Psoas muscle (tissue), 8 donors: ENCODE measurements around the gene LTB. TPM values are rescaled to one million over a fixed set of nuclear protein-coding genes. Genes with fewer than 3 reads are reported as not detected.

Experiments
- ATAC-seq, 4 donors: fragments of 200-7000 bp; cut with Tn5 transposase; one replicate each; pipeline ENCODE4 v1.9.1; 2020; ENCODE audit warnings: moderate library complexity in 3 of 4, mild to moderate bottlenecking in 2 of 4
- DNase-seq, 2 donors: peaks; one replicate each; pipeline ENCODE4 v3.0.0-alpha.2; 2020
- H3K27ac ChIP-seq: fragments of 200-600 bp; one replicate; pipeline ENCODE4 v1.8.0; 2022
- H3K27me3 ChIP-seq, 3 donors: fragments of 200-600 bp in 1 of 3; one replicate each; pipeline versions ENCODE4 v1.6.1 to v1.8.0; 2013 to 2022; ENCODE audit warnings: low read length in 2 of 3, mild to moderate bottlenecking in 2 of 3, moderate library complexity in 1 of 3; ENCODE audit not compliant: insufficient read depth in 3 of 3
- H3K36me3 ChIP-seq, 2 donors: fragments of 200-600 bp in 1 of 2; one replicate each; pipeline versions ENCODE4 v1.6.1 to v1.8.0; 2013 to 2022; ENCODE audit warnings: low read depth in 1 of 2, mild to moderate bottlenecking in 1 of 2, moderate library complexity in 1 of 2; ENCODE audit not compliant: insufficient read depth in 1 of 2
- H3K4me1 ChIP-seq: fragments of 200-600 bp; one replicate; pipeline ENCODE4 v1.8.0; 2022
- H3K4me3 ChIP-seq: fragments of 200-600 bp; one replicate; pipeline ENCODE4 v1.8.0; 2022; ENCODE audit warnings: mild to moderate bottlenecking
- H3K9me3 ChIP-seq: fragments of 200-600 bp; one replicate; pipeline ENCODE4 v1.8.0; 2022
- CTCF ChIP-seq: fragments of 200-600 bp; IDR thresholded peaks from one replicate; pipeline ENCODE4 v1.8.0; 2022; ENCODE audit warnings: antibody characterized with exemption
- WGBS, 3 donors: extraction: QIAGEN DNeasy Blood & Tissue Kit; methylation state at CpG; one replicate each; pipeline versions ENCODE4 v1.1.6 to v1.1.7; 2013; 5-methylcytosine and 5-hydroxymethylcytosine counted together
- intact Hi-C, 2 donors: fragments of 100-400 bp; cut with DNase I; formaldehyde crosslinking; loops; one replicate each; pipeline versions ENCODE4 v1.11.0 to v1.14.2; 2022
- polyA plus RNA-seq, 3 donors: library from polyadenylated mRNA; stranded (reverse); fragments of 200-250 nt; gene quantifications; one replicate each; pipeline ENCODE4 v1.2.3, GENCODE V29; 2013
- total RNA-seq, 4 donors: library from RNA; stranded (reverse); fragmentation: NEBNext Ultra II Directional in 2 of 4; extraction: Animal tissue kit (Norgen Biotek cat#: 25700) in 2 of 4; gene quantifications; one replicate each; pipeline versions ENCODE4 v1.2.1 to v1.2.4, GENCODE V29; 2021 to 2023
- donor health status: healthy with polysubstance abuse.
- donor health status: DM: no; HTN: no; CAD: no; lungs with moderate emphysema.
- donor health status: Bipolar disorder and iron deficiency.
- donor health status: healthy.
- donor health status: DM: yes; HTN: yes; CAD: no.
- donor health status: DM: no; HTN: no; CAD: no.
- donor health status: DM: no; HTN: no; CAD: no.
- donor health status: DM: yes; HTN: yes; CAD: no.

LTB gene
- total and polyA plus RNA-seq, 7 donors: 0.08 to 1.0 (median 0.71) TPM

GRCh38 chr6:31629014-31629413 is 46.8 kb upstream of the LTB start:
- ATAC-seq (no peak), DNase-seq (no peak)
- 77 to 88% (median 82%) methylated on average over 7 of the region's 7 CpGs for WGBS, 3 donors
- intact Hi-C loops: no loop called here
- no peak overlapping the region for H3K27ac ChIP-seq
- H3K4me1 ChIP-seq: no peaks in the 10 kb centered on the region
- H3K4me3 ChIP-seq: no peak overlapping the region
- TF ChIP-seq CTCF: no peak
- no peaks in the 10 kb centered on the region for H3K9me3 ChIP-seq
- no peaks in the 10 kb centered on the region for H3K27me3 ChIP-seq
- H3K36me3 ChIP-seq: peaks cover 31 to 100% of the 10 kb centered on the region in 2 donors

DNA sequence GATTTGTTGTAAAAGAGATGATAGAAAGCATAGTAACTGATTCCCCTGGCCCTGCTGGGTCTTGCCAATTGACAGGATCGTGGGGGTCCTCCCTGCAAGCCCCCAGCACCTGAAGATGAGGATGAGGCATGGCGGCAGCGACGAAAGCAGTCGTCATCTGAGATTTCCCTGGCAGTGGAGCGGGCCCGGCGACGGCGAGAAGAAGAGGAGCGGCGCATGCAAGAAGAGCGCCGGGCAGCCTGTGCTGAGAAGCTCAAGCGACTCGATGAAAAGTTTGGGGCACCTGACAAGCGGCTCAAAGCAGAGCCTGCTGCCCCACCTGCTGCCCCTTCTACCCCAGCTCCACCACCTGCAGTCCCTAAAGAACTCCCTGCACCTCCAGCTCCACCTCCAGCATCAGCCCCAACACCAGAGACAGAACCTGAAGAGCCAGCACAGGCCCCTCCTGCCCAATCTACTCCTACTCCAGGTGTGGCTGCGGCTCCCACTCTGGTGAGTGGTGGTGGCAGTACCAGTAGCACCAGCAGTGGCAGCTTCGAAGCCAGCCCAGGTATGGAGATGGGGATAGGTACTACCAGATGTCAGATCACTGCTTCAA is 45.6 kb upstream of the LTB start:
- ATAC-seq (no peak), DNase-seq (no peak)
- Histone ChIP-seq H3K4me1 (peaks cover 1% of the 10 kb centered on the region), H3K4me3 (no peak overlapping the region), H3K9me3 (no peaks in the 10 kb centered on the region), H3K36me3 (peaks cover 31 to 100% of the 10 kb centered on the region in 2 donors), H3K27me3 (no peaks in the 10 kb centered on the region), H3K27ac (no peak overlapping the region)
- WGBS, 3 donors: 94 to 95% (median 94%) methylated on average over 19 of the region's 19 CpGs
- no peak for TF ChIP-seq CTCF
- intact Hi-C loops: no loop called here

GRCh38 chr6:31626952-31627351 is 44.7 kb upstream of the LTB start:
- no peak for TF ChIP-seq CTCF
- Histone ChIP-seq H3K27me3 (no peaks in the 10 kb centered on the region), H3K4me3 (no peak overlapping the region), H3K4me1 (peaks cover 10% of the 10 kb centered on the region), H3K9me3 (no peaks in the 10 kb centered on the region), H3K27ac (no peak overlapping the region), H3K36me3 (peaks cover 34 to 98% of the 10 kb centered on the region in 2 donors)
- intact Hi-C loops: no loop called here
- 83 to 89% (median 86%) methylated on average over 10 of the region's 10 CpGs for WGBS, 3 donors
- no peak for DNase-seq
- ATAC-seq: no peak

- H3K4me3 ChIP-seq: no peak overlapping the region
- intact Hi-C loops: no loop called here
- H3K27ac ChIP-seq: no peak overlapping the region
- 90 to 91% (median 90%) methylated on average over 10 of the region's 10 CpGs for WGBS, 3 donors
- no peak for ATAC-seq
- DNase-seq: no peak
- H3K9me3 ChIP-seq: no peaks in the 10 kb centered on the region
- H3K27me3 ChIP-seq: no peaks in the 10 kb centered on the region
- TF ChIP-seq CTCF: no peak
- peaks cover 20 to 72% of the 10 kb centered on the region in 2 donors for H3K36me3 ChIP-seq
- peaks cover 16% of the 10 kb centered on the region for H3K4me1 ChIP-seq
Measured at GRCh38 chr6:31624070-31624469, 41.8 kb upstream of the LTB start.

- WGBS, 3 donors: 58 to 69% (median 59%) methylated on average over 10 of the region's 10 CpGs
- Histone ChIP-seq H3K4me1 (peaks cover 16% of the 10 kb centered on the region), H3K9me3 (no peaks in the 10 kb centered on the region), H3K27ac (no peak overlapping the region), H3K4me3 (no peak overlapping the region), H3K27me3 (no peaks in the 10 kb centered on the region), H3K36me3 (peaks cover 18 to 58% of the 10 kb centered on the region in 2 donors)
- DNase-seq: no peak
- no peak for ATAC-seq
- intact Hi-C loops: loop anchor here in 1 of 2 donors (2.0 kb wide), 1 partner anchor 28 kb away; no protein-coding TSS in a partner anchor
- no peak for TF ChIP-seq CTCF
Measured at GRCh38 chr6:31622684-31623091, 40.5 kb upstream of the LTB start.
